ENCODE data around the gene NLRC5. TPM values are rescaled to one million over a fixed set of nuclear protein-coding genes. Genes with fewer than 3 reads are reported as not detected.

The NLRC5 gene
- total RNA-seq, 1 experiment from 2014 or later: 0.98 TPM

DNA sequence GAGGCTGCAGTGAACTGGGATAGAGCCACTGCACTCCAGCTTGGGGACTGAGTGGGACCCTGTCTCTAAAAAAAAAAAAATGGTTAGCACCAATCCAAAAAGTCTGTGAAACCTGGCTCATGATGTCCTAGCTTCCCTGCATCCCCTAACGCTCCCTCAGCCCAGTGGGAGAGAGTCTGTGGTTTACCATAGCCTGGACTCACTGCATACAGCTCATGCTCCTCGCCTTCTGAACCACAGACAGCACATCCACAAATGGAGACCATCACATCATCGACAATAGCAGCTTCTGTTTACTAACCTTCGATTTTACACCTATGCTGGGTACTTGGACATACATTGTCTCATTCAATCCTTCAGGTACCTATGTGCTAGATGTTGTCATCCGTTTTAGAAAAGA lies 43.6 kb downstream of the NLRC5 start:
- no peaks in the 10 kb centered on the region for H3K79me2 ChIP-seq (ENCODE audit: low read length)
- H4K20me1 ChIP-seq (ENCODE audit: low read length): no peaks in the 10 kb centered on the region
- no peaks in the 10 kb centered on the region for H3K4me1 ChIP-seq (ENCODE audit: insufficient read depth, low read length)
- H3F3A ChIP-seq (ENCODE audit: low read length, unreplicated experiment): no peaks in the 10 kb centered on the region
- intact Hi-C loops (cut with micrococcal nuclease): no loop called here
- no peak overlapping the region for H3K9ac ChIP-seq (ENCODE audit: low read length)
- H3K4me2 ChIP-seq (ENCODE audit: low read length): no peak overlapping the region
- no peak overlapping the region for H2AFZ ChIP-seq (ENCODE audit: low read length)
- H3K9me2 ChIP-seq (replicated peaks; ENCODE audit: low read length): no peaks in the 10 kb centered on the region
- TF ChIP-seq, protein P1, sequence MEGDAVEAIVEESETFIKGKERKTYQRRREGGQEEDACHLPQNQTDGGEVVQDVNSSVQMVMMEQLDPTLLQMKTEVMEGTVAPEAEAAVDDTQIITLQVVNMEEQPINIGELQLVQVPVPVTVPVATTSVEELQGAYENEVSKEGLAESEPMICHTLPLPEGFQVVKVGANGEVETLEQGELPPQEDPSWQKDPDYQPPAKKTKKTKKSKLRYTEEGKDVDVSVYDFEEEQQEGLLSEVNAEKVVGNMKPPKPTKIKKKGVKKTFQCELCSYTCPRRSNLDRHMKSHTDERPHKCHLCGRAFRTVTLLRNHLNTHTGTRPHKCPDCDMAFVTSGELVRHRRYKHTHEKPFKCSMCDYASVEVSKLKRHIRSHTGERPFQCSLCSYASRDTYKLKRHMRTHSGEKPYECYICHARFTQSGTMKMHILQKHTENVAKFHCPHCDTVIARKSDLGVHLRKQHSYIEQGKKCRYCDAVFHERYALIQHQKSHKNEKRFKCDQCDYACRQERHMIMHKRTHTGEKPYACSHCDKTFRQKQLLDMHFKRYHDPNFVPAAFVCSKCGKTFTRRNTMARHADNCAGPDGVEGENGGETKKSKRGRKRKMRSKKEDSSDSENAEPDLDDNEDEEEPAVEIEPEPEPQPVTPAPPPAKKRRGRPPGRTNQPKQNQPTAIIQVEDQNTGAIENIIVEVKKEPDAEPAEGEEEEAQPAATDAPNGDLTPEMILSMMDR (conservative IDR thresholded peaks at IDR 0.05; ENCODE audit: low read depth, low read length): no peak
- TF ChIP-seq EZH2phosphoT487 (IDR thresholded peaks at IDR 0.05; ENCODE audit: borderline replicate concordance, low read length) (no peak), EZH2 (IDR thresholded peaks at IDR 0.05; ENCODE audit: low read length, unreplicated experiment) (no peak)
- no peak for ATAC-seq
- CTCF ChIA-PET: interaction anchor here (0.6 kb wide), 1 partner anchor 56 kb away, joined by 6 read pairs; no protein-coding TSS in a partner anchor
- no peaks in the 10 kb centered on the region for H3K27me3 ChIP-seq (ENCODE audit: low read length)
- BruUV-seq (replicated peaks): no TSS peak
- no peak overlapping the region for H3K4me3 ChIP-seq (ENCODE audit: low read length)
- no peak overlapping the region for H3K27ac ChIP-seq (ENCODE audit: low read length)
- H3K9me3 ChIP-seq (ENCODE audit: low read length): no peaks in the 10 kb centered on the region
- no peak for DNase-seq
- H3K36me3 ChIP-seq (ENCODE audit: low read depth, low read length): no peaks in the 10 kb centered on the region
- POLR2A ChIA-PET (ENCODE audit: unreplicated experiment): no interaction called here

DNA sequence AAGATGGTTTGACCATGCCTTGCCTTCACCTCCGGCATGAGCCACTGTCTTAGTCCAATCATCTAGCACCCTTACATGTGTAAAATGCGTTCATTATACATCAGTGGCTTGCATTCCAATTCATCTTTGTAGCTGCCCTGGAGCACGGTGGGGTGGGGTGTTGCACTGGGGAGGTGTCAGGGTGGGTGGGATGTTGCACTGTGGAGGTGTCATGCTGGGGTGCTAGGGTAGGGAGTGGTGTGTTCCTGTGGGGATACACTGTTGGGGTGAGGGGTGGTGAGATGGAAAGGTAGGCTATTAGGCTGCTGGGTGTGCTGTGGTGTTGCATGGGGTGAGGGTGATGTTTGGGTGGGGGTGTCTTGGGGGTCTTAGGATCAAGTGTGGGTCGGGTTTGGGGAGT lies 47.0 kb downstream of the NLRC5 start:
- Histone ChIP-seq H3K36me3 (ENCODE audit: low read depth, low read length) (no peaks in the 10 kb centered on the region), H3K79me2 (ENCODE audit: low read length) (no peaks in the 10 kb centered on the region), H2AFZ (ENCODE audit: low read length) (no peak overlapping the region), H3K4me2 (ENCODE audit: low read length) (no peak overlapping the region), H3K9me2 (replicated peaks; ENCODE audit: low read length) (no peaks in the 10 kb centered on the region), H3K4me3 (ENCODE audit: low read length) (no peak overlapping the region), H3K9ac (ENCODE audit: low read length) (no peak overlapping the region), H3K27me3 (ENCODE audit: low read length) (no peaks in the 10 kb centered on the region), H3K9me3 (ENCODE audit: low read length) (no peaks in the 10 kb centered on the region), H4K20me1 (ENCODE audit: low read length) (no peaks in the 10 kb centered on the region), H3F3A (ENCODE audit: low read length, unreplicated experiment) (no peaks in the 10 kb centered on the region), H3K4me1 (ENCODE audit: insufficient read depth, low read length) (no peaks in the 10 kb centered on the region), H3K27ac (ENCODE audit: low read length) (no peak overlapping the region)
- no TSS peak for BruUV-seq (replicated peaks)
- ChIA-PET POLR2A (ENCODE audit: unreplicated experiment) (no interaction called here), CTCF (no interaction called here)
- ATAC-seq: no peak
- intact Hi-C loops (cut with micrococcal nuclease): no loop called here
- DNase-seq: no peak
- TF ChIP-seq, protein P1 (conservative IDR thresholded peaks at IDR 0.05; ENCODE audit: low read depth, low read length): no peak
- no peak for TF ChIP-seq EZH2phosphoT487 (IDR thresholded peaks at IDR 0.05; ENCODE audit: borderline replicate concordance, low read length)
- no peak for TF ChIP-seq EZH2 (IDR thresholded peaks at IDR 0.05; ENCODE audit: low read length, unreplicated experiment)

DNA sequence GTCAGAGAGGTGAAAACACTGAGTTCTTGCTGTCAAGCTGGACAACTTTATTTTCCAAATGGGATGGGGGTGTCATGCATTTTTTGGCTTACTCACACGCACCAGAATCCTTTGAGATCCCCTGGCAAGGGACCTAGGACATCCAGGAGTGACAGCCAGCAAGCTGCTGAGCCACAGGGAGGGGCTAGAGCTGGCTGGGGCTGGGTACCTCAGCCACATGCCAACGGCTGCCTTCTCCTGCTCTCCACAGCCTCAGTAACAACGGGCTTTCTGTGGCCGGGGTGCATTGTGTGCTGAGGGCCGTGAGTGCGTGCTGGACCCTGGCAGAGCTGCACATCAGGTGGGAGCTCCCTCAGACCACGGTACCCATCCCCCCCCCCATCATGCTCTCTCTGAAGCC lies 47.6 kb downstream of the NLRC5 start:
- DNase-seq: no peak
- H3F3A ChIP-seq (ENCODE audit: low read length, unreplicated experiment): no peaks in the 10 kb centered on the region
- TF ChIP-seq EZH2 (IDR thresholded peaks at IDR 0.05; ENCODE audit: low read length, unreplicated experiment): no peak
- TF ChIP-seq, protein P1 (conservative IDR thresholded peaks at IDR 0.05; ENCODE audit: low read depth, low read length): no peak
- no peak for TF ChIP-seq EZH2phosphoT487 (IDR thresholded peaks at IDR 0.05; ENCODE audit: borderline replicate concordance, low read length)
- H3K4me2 ChIP-seq (ENCODE audit: low read length): no peak overlapping the region
- H3K4me1 ChIP-seq (ENCODE audit: insufficient read depth, low read length): no peaks in the 10 kb centered on the region
- no TSS peak for BruUV-seq (replicated peaks)
- no peak overlapping the region for H2AFZ ChIP-seq (ENCODE audit: low read length)
- CTCF ChIA-PET: no interaction called here
- no peaks in the 10 kb centered on the region for H3K36me3 ChIP-seq (ENCODE audit: low read depth, low read length)
- no peak overlapping the region for H3K27ac ChIP-seq (ENCODE audit: low read length)
- no peaks in the 10 kb centered on the region for H3K9me2 ChIP-seq (replicated peaks; ENCODE audit: low read length)
- no peaks in the 10 kb centered on the region for H3K9me3 ChIP-seq (ENCODE audit: low read length)
- no peak for ATAC-seq
- H3K79me2 ChIP-seq (ENCODE audit: low read length): no peaks in the 10 kb centered on the region
- H4K20me1 ChIP-seq (ENCODE audit: low read length): no peaks in the 10 kb centered on the region
- no peaks in the 10 kb centered on the region for H3K27me3 ChIP-seq (ENCODE audit: low read length)
- H3K4me3 ChIP-seq (ENCODE audit: low read length): no peak overlapping the region
- H3K9ac ChIP-seq (ENCODE audit: low read length): no peak overlapping the region
- intact Hi-C loops (cut with micrococcal nuclease): no loop called here
- POLR2A ChIA-PET (ENCODE audit: unreplicated experiment): no interaction called here
